ENCODE results near the gene LAPTM5.

- no peak for TF ChIP-seq CTCF (IDR thresholded peaks at IDR 0.05)
- no peak for TF ChIP-seq POLR2A (IDR thresholded peaks at IDR 0.05)
Observed at GRCh38 chr1:30689901-30690645, 67.5 kb downstream of the LAPTM5 start.

Measured in thyroid gland (tissue), 4 donors.